ENCODE data around the gene CFD.
"Not testable (repeated sequence)": the region's sequence is repeated elsewhere in the genome, so short reads cannot be mapped to it uniquely, and the experiment has no call there.

Gene CFD

GRCh38 chr19:852136-853013 lies 7.1 kb upstream of the CFD start, which contains the start of gene ELANE:
Gene ELANE, plus strand, starts transcription at chr19:852303. Its CDS starts 26 bp downstream, at chr19:852329.
- no peak for DNase-seq (ENCODE audit: low read depth, low spot score)

GRCh38 chr19:853014-853585 lies 6.4 kb upstream of the CFD start:
- DNase-seq (ENCODE audit: low read depth, low spot score), result no peak

- not testable (repeated sequence) for DNase-seq (ENCODE audit: low read depth, low spot score)
These were observed 5.7 kb upstream of the CFD start for GRCh38 chr19:853614-854220.

- no peak for DNase-seq (ENCODE audit: low read depth, low spot score)
These were observed 4.9 kb upstream of the CFD start for GRCh38 chr19:854549-854948.

- DNase-seq (ENCODE audit: low read depth, low spot score), result no peak
These were observed 4.3 kb upstream of the CFD start for GRCh38 chr19:855142-855541.

GRCh38 chr19:855566-856120 lies 3.8 kb upstream of the CFD start:
- DNase-seq (ENCODE audit: low read depth, low spot score), result no peak

GRCh38 chr19:858284-858683 lies 1.2 kb upstream of the CFD start:
- DNase-seq (ENCODE audit: low read depth, low spot score), result no peak

GRCh38 chr19:861141-861755 lies 1.8 kb downstream of the CFD start:
- DNase-seq (ENCODE audit: low read depth, low spot score), result no peak

- DNase-seq (ENCODE audit: low read depth, low spot score), result no peak
These were observed 2.5 kb downstream of the CFD start for GRCh38 chr19:861756-862580.

- DNase-seq (ENCODE audit: low read depth, low spot score), result no peak
These were observed 3.3 kb downstream of the CFD start for GRCh38 chr19:862581-863314.

- no peak for DNase-seq (ENCODE audit: low read depth, low spot score)
These were observed 3.8 kb downstream of the CFD start for GRCh38 chr19:863315-863620.

GRCh38 chr19:866769-867300 lies 7.4 kb downstream of the CFD start:
- no peak for DNase-seq (ENCODE audit: low read depth, low spot score)

GRCh38 chr19:867301-867793 lies 7.9 kb downstream of the CFD start:
- peak; percentile 92 for DNase-seq (ENCODE audit: low read depth, low spot score)

- DNase-seq (ENCODE audit: low read depth, low spot score), result no peak
These were observed 8.5 kb downstream of the CFD start for GRCh38 chr19:867855-868457.

GRCh38 chr19:868458-869244 lies 9.2 kb downstream of the CFD start:
- no peak for DNase-seq (ENCODE audit: low read depth, low spot score)

GRCh38 chr19:869245-870177 lies 10.0 kb downstream of the CFD start:
- peak; percentile 80 for DNase-seq (ENCODE audit: low read depth, low spot score)

GRCh38 chr19:870314-870713 lies 10.8 kb downstream of the CFD start:
- DNase-seq (ENCODE audit: low read depth, low spot score), result no peak

GRCh38 chr19:870963-871401 lies 11.5 kb downstream of the CFD start:
- no peak for DNase-seq (ENCODE audit: low read depth, low spot score)

Measured in brain pericyte (primary cell).